CD14-positive monocyte (primary cell): ENCODE measurements around the gene TFB1M. TPM values are rescaled to one million over a fixed set of nuclear protein-coding genes. Genes with fewer than 3 reads are reported as not detected.

Source experiments
- DNase-seq, 3 donors: peaks; one replicate each; pipeline ENCODE4 v3.0.0-alpha.2; 2011 to 2022
- H2AFZ ChIP-seq: 2 replicates; pipeline ENCODE4 v1.6.0; 2012; ENCODE audit warnings: mild to moderate bottlenecking, low read depth, low read length, inconsistent platforms; ENCODE audit not compliant: insufficient read depth, poor library complexity, severe bottlenecking
- H3K27ac ChIP-seq, 2 donors: 1 replicate in 1 of 2; 2 replicates in 1 of 2; pipeline ENCODE4 v1.5.1; 2012 to 2013; ENCODE audit warnings: low read length in 2 of 2, control low read depth in 1 of 2, inconsistent platforms in 1 of 2, low read depth in 1 of 2, mild to moderate bottlenecking in 1 of 2
- H3K27me3 ChIP-seq, 2 donors: one replicate each; pipeline versions ENCODE4 v1.6.0 to v1.6.1; 2011 to 2013; ENCODE audit warnings: low read length in 2 of 2; ENCODE audit not compliant: control insufficient read depth in 2 of 2, insufficient read depth in 2 of 2
- H3K36me3 ChIP-seq, 2 donors: replicated peaks in 1 of 2; 1 replicate in 1 of 2; 2 replicates in 1 of 2; pipeline versions ENCODE4 v1.5.1 to v1.6.1; 2012 to 2013; ENCODE audit warnings: low read length in 2 of 2, control low read depth in 1 of 2, inconsistent platforms in 1 of 2, mild to moderate bottlenecking in 1 of 2; ENCODE audit not compliant: insufficient read depth in 2 of 2, control insufficient read depth in 1 of 2
- H3K4me1 ChIP-seq, 2 donors: 1 replicate in 1 of 2; 2 replicates in 1 of 2; pipeline versions ENCODE4 v1.5.1 to v1.6.1; 2012 to 2013; ENCODE audit warnings: low read length in 2 of 2, control low read depth in 1 of 2, inconsistent platforms in 1 of 2, mild to moderate bottlenecking in 1 of 2, moderate library complexity in 1 of 2; ENCODE audit not compliant: insufficient read depth in 2 of 2, control insufficient read depth in 1 of 2
- H3K4me2 ChIP-seq: replicated peaks from 2 replicates; pipeline ENCODE3; 2012; ENCODE audit warnings: low read length, moderate library complexity, mild to moderate bottlenecking; ENCODE audit not compliant: poor library complexity, severe bottlenecking; ENCODE audit errors: extremely low read depth
- H3K4me3 ChIP-seq, 3 experiments: fragments of 200-600 bp in 1 of 3; sonication (generic) in 1 of 3; replicated peaks in 1 of 3; 1 replicate in 2 of 3; 2 replicates in 1 of 3; pipeline ENCODE4 v1.5.1; 2011 to 2013; ENCODE audit warnings: low read length in 3 of 3, mild to moderate bottlenecking in 3 of 3, control low read depth in 2 of 3, low read depth in 2 of 3, inconsistent platforms in 1 of 3, moderate library complexity in 1 of 3
- H3K79me2 ChIP-seq: 2 replicates; pipeline ENCODE4 v1.6.0; 2012; ENCODE audit warnings: mild to moderate bottlenecking, control low read depth, inconsistent platforms, low read length, moderate library complexity; ENCODE audit not compliant: insufficient read depth
- H3K9ac ChIP-seq: 2 replicates; pipeline ENCODE4 v1.6.0; 2017; ENCODE audit warnings: low read length, mild to moderate bottlenecking; ENCODE audit not compliant: insufficient read depth, poor library complexity, severe bottlenecking
- H3K9me3 ChIP-seq, 2 donors: replicated peaks in 1 of 2; 1 replicate in 1 of 2; 2 replicates in 1 of 2; pipeline versions ENCODE4 v1.5.1 to v1.6.1; 2012 to 2013; ENCODE audit warnings: low read length in 2 of 2, control low read depth in 1 of 2; ENCODE audit not compliant: control insufficient read depth in 1 of 2, insufficient read depth in 1 of 2
- H4K20me1 ChIP-seq: 2 replicates; pipeline ENCODE4 v1.6.0; 2012; ENCODE audit warnings: mild to moderate bottlenecking, low read length, control low read depth, moderate library complexity; ENCODE audit not compliant: insufficient read depth
- H3K27ac Mint-ChIP-seq, 7 donors: one replicate each; pipeline ENCODE4 v1.8.0; 2020; ENCODE audit warnings: mild to moderate bottlenecking in 7 of 7, mixed read lengths in 7 of 7, moderate library complexity in 6 of 7, inconsistent platforms in 2 of 7
- H3K27me3 Mint-ChIP-seq, 3 donors: one replicate each; pipeline ENCODE4 v1.8.0; 2021 to 2022; ENCODE audit warnings: low read depth in 3 of 3, mild to moderate bottlenecking in 3 of 3, mixed read lengths in 3 of 3, moderate library complexity in 3 of 3, inconsistent platforms in 1 of 3
- H3K36me3 Mint-ChIP-seq, 2 donors: one replicate each; pipeline ENCODE4 v1.8.0; 2020; ENCODE audit warnings: mixed read lengths in 2 of 2, inconsistent platforms in 1 of 2, mild to moderate bottlenecking in 1 of 2
- H3K4me1 Mint-ChIP-seq: one replicate; pipeline ENCODE4 v1.8.0; 2020; ENCODE audit warnings: mild to moderate bottlenecking, mixed read lengths
- H3K4me3 Mint-ChIP-seq, 2 donors: one replicate each; pipeline ENCODE4 v1.8.0; 2020; ENCODE audit warnings: mild to moderate bottlenecking in 2 of 2, mixed read lengths in 2 of 2, moderate library complexity in 1 of 2
- H3K9me3 Mint-ChIP-seq, 7 donors: one replicate each; pipeline ENCODE4 v1.8.0; 2020 to 2022; ENCODE audit warnings: mixed read lengths in 7 of 7, mild to moderate bottlenecking in 6 of 7, moderate library complexity in 6 of 7, inconsistent platforms in 2 of 7
- WGBS: methylation state at CpG from one replicate; pipeline ENCODE4 v1.1.5; 2013; ENCODE audit warnings: missing lambda C conversion rate; ENCODE audit not compliant: insufficient coverage; 5-methylcytosine and 5-hydroxymethylcytosine counted together
- intact Hi-C, 2 donors: fragments of 100-400 bp; cut with micrococcal nuclease; formaldehyde crosslinking; loops; one replicate each; pipeline versions ENCODE4 v1.15.0 to v1.15.1; 2023
- polyA plus RNA-seq, 3 donors: library from polyadenylated mRNA; depleted of rRNA in 1 of 3; unstranded in 2 of 3; stranded (reverse) in 1 of 3; fragments of 300-500 nt in 2 of 3; fragments of >200 nt in 1 of 3; fragmentation: Illumina TruSeq in 2 of 3; gene quantifications; 1 replicate in 2 of 3; 2 replicates in 1 of 3; pipeline ENCODE4 v1.2.3, GENCODE V29; 2012 to 2021
- TF ChIP-seq, protein P1 (sequence below): fragments of 200-600 bp; IDR thresholded peaks from one replicate; pipeline ENCODE4 v1.8.0; 2022; ENCODE audit warnings: antibody characterized with exemption, mild to moderate bottlenecking

The TFB1M gene
- polyA plus RNA-seq, 3 donors, result 4.8 to 5.4 (median 4.8) TPM

DNA sequence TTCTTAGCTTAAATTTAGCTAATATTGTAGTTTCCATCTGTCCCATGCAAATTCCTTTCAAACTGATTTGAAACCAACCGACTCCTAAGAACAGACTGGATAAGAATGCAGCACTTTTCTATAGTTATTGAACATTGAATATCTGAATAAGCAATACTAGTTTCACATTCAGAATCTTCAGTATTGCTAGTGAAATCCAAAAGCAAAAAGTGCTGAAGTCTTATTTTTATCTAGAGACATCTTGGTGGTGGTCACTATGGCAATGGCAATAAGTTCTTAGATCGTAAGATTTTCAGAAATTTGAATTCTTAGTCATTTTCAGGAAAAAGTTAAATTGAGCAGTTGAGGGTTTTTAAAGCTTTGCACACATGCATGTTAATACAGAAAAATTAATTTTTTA, 2.7 kb downstream of the TFB1M start:
- Histone ChIP-seq H3K4me2 (no peak overlapping the region), H3K4me1 (peaks cover 17 to 23% of the 10 kb centered on the region in 2 donors), H3K79me2 (peaks cover 11% of the 10 kb centered on the region), H3K27me3 (no peaks in the 10 kb centered on the region), H3K27ac (no peak overlapping the region), H3K4me3 (no peak overlapping the region), H3K9me3 (no peaks in the 10 kb centered on the region), H4K20me1 (no peaks in the 10 kb centered on the region), H3K36me3 (peaks cover 4 to 30% of the 10 kb centered on the region in 2 donors), H2AFZ (no peak overlapping the region), H3K9ac (no peak overlapping the region)
- no CpG with 5 or more reads among the region's 2 CpGs for WGBS
- intact Hi-C loops, result loop anchor here (5.0 to 10.0 kb wide), 2 partner anchors 89 to 1713 kb away; no protein-coding TSS in a partner anchor
- no peaks in the 10 kb centered on the region for H3K27me3 Mint-ChIP-seq
- peaks cover 23 to 30% of the 10 kb centered on the region in 2 donors for H3K36me3 Mint-ChIP-seq
- H3K4me1 Mint-ChIP-seq, result peaks cover 16% of the 10 kb centered on the region
- no peak overlapping the region for H3K4me3 Mint-ChIP-seq
- TF ChIP-seq, protein P1, sequence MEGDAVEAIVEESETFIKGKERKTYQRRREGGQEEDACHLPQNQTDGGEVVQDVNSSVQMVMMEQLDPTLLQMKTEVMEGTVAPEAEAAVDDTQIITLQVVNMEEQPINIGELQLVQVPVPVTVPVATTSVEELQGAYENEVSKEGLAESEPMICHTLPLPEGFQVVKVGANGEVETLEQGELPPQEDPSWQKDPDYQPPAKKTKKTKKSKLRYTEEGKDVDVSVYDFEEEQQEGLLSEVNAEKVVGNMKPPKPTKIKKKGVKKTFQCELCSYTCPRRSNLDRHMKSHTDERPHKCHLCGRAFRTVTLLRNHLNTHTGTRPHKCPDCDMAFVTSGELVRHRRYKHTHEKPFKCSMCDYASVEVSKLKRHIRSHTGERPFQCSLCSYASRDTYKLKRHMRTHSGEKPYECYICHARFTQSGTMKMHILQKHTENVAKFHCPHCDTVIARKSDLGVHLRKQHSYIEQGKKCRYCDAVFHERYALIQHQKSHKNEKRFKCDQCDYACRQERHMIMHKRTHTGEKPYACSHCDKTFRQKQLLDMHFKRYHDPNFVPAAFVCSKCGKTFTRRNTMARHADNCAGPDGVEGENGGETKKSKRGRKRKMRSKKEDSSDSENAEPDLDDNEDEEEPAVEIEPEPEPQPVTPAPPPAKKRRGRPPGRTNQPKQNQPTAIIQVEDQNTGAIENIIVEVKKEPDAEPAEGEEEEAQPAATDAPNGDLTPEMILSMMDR, result no peak
- H3K9me3 Mint-ChIP-seq, result no peaks in the 10 kb centered on the region
- no peak overlapping the region for H3K27ac Mint-ChIP-seq
- DNase-seq, result no peak

DNA sequence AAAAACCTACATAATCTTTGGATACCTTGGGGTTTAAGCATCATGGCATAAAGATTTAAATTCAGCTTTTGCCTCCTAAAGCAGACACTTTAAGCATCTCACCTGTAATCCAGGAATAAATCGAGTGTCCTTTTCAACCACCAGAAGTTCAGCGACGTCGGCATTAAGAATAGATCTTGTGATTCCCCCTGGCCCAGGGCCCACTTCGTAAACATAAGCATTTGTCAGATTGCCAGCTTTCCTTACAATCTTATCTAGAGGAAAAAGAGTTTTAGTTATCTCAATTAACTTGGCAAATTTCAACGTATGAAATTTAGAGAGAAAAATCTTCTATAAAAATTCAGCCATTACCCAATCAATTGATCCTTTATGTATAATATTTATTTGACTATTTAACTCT, 3.2 kb downstream of the TFB1M start:
- H3K27me3 Mint-ChIP-seq, result no peaks in the 10 kb centered on the region
- Histone ChIP-seq H3K4me3 (no peak overlapping the region), H3K27ac (no peak overlapping the region), H3K4me1 (peaks cover 17 to 23% of the 10 kb centered on the region in 2 donors), H3K9me3 (no peaks in the 10 kb centered on the region), H4K20me1 (no peaks in the 10 kb centered on the region), H3K27me3 (no peaks in the 10 kb centered on the region), H3K4me2 (no peak overlapping the region), H3K9ac (no peak overlapping the region), H2AFZ (no peak overlapping the region), H3K36me3 (peaks cover 4 to 32% of the 10 kb centered on the region in 2 donors), H3K79me2 (peaks cover 11% of the 10 kb centered on the region)
- peaks cover 16% of the 10 kb centered on the region for H3K4me1 Mint-ChIP-seq
- intact Hi-C loops, result loop anchor here (5.0 to 10.0 kb wide), 2 partner anchors 89 to 1714 kb away; no protein-coding TSS in a partner anchor
- no peak overlapping the region for H3K27ac Mint-ChIP-seq
- H3K4me3 Mint-ChIP-seq, result no peak overlapping the region
- peaks cover 24 to 31% of the 10 kb centered on the region in 2 donors for H3K36me3 Mint-ChIP-seq
- TF ChIP-seq, protein P1, result no peak
- DNase-seq, result no peak
- H3K9me3 Mint-ChIP-seq, result no peaks in the 10 kb centered on the region
- 80% methylated on average over 1 of the region's 6 CpGs for WGBS
